Measurements from ENCODE around the gene SAMD13. TPM values are rescaled to one million over a fixed set of nuclear protein-coding genes. Genes with fewer than 3 reads are reported as not detected.

SAMD13 gene
- total RNA-seq, 4 donors from 2014 or later = 0.35 to 2.0 (median 1.3) TPM; not detected in 1

- no peaks in the 10 kb centered on the region for H3K9me3 ChIP-seq
- peaks cover 0 to 14% (median 3%) of the 10 kb centered on the region in 3 donors for H3K4me1 ChIP-seq
- WGBS, 2 donors = 45 to 68% methylated on average over 2 of the region's 2 CpGs
- H3K4me3 ChIP-seq = no peak overlapping the region
- TF ChIP-seq POLR2A (IDR thresholded peaks at IDR 0.05) = no peak
- TF ChIP-seq, protein P1, sequence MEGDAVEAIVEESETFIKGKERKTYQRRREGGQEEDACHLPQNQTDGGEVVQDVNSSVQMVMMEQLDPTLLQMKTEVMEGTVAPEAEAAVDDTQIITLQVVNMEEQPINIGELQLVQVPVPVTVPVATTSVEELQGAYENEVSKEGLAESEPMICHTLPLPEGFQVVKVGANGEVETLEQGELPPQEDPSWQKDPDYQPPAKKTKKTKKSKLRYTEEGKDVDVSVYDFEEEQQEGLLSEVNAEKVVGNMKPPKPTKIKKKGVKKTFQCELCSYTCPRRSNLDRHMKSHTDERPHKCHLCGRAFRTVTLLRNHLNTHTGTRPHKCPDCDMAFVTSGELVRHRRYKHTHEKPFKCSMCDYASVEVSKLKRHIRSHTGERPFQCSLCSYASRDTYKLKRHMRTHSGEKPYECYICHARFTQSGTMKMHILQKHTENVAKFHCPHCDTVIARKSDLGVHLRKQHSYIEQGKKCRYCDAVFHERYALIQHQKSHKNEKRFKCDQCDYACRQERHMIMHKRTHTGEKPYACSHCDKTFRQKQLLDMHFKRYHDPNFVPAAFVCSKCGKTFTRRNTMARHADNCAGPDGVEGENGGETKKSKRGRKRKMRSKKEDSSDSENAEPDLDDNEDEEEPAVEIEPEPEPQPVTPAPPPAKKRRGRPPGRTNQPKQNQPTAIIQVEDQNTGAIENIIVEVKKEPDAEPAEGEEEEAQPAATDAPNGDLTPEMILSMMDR (IDR thresholded peaks at IDR 0.05) = no peak
- H3K36me3 ChIP-seq = no peaks in the 10 kb centered on the region
- DNase-seq = no peak
- intact Hi-C loops (cut with DNase I) = no loop called here
- no peaks in the 10 kb centered on the region for H3K27me3 ChIP-seq
- H3K27ac ChIP-seq = no peak overlapping the region
These were observed 43.9 kb upstream of the SAMD13 start for GRCh38 chr1:84257617-84258016.

DNA sequence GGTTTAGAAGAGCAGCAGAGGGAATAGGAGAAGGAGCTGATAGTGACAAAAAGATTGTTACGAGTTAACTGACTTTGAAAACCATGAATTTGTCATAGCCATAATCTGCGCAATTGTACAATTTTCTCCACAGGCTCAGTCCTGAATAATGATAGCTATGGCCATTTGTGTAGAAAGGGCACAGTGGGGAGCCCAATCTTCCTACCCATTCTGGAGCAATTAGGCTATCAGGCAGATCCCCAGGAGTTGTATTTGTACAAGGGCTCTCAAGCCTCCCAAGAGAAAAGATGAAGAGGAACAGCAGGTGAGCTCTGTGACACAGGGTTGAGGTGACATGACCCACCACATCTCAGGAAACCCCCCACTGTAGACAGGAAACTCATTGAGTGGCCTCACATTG, 42.1 kb upstream of the SAMD13 start:
- no peaks in the 10 kb centered on the region for H3K36me3 ChIP-seq
- no peak overlapping the region for H3K27ac ChIP-seq
- TF ChIP-seq, protein P1 (IDR thresholded peaks at IDR 0.05) = no peak
- TF ChIP-seq POLR2A (IDR thresholded peaks at IDR 0.05) = no peak
- H3K4me1 ChIP-seq = peaks cover 0 to 3% (median 0%) of the 10 kb centered on the region in 3 donors
- no peak overlapping the region for H3K4me3 ChIP-seq
- no peak for DNase-seq
- no peaks in the 10 kb centered on the region for H3K9me3 ChIP-seq
- 85 to 92% methylated on average over 2 of the region's 2 CpGs for WGBS, 2 donors
- intact Hi-C loops (cut with DNase I) = no loop called here
- no peaks in the 10 kb centered on the region for H3K27me3 ChIP-seq

DNA sequence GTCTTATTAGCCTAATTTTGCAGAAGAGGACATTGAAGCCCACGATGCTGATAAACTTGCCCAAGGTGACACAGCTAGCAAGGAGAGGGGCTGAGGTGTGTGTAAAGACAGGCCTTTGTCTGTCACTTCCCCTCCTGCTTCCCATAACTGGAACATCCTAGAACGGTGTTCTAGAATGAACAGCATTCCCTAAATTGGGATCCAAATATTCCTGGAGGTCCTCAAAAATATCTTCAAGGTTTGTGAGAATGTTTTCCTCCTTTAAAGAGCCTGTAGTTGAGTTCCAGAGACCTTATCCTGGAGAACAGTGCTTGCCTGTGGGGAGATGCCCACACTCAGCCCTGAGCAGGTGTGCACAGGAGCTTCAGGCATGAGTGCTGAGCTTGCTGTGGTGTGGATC, 41.5 kb upstream of the SAMD13 start:
- Histone ChIP-seq H3K4me1 (no peaks in the 10 kb centered on the region), H3K4me3 (no peak overlapping the region), H3K36me3 (no peaks in the 10 kb centered on the region), H3K9me3 (no peaks in the 10 kb centered on the region), H3K27me3 (no peaks in the 10 kb centered on the region), H3K27ac (no peak overlapping the region)
- intact Hi-C loops (cut with DNase I) = no loop called here
- TF ChIP-seq POLR2A (IDR thresholded peaks at IDR 0.05) = no peak
- TF ChIP-seq, protein P1 (IDR thresholded peaks at IDR 0.05) = no peak
- DNase-seq = no peak
- 78 to 93% methylated on average over 2 of the region's 2 CpGs for WGBS, 2 donors

GRCh38 chr1:84260852-84261518, 40.5 kb upstream of the SAMD13 start:
- no peak overlapping the region for H3K4me3 ChIP-seq
- intact Hi-C loops (cut with DNase I) = no loop called here
- no peak overlapping the region for H3K27ac ChIP-seq
- DNase-seq = no peak
- no peaks in the 10 kb centered on the region for H3K27me3 ChIP-seq
- no peaks in the 10 kb centered on the region for H3K4me1 ChIP-seq
- 40 to 55% methylated on average over 3 of the region's 3 CpGs for WGBS, 2 donors
- no peaks in the 10 kb centered on the region for H3K9me3 ChIP-seq
- TF ChIP-seq, protein P1 (IDR thresholded peaks at IDR 0.05) = no peak
- no peaks in the 10 kb centered on the region for H3K36me3 ChIP-seq

DNA sequence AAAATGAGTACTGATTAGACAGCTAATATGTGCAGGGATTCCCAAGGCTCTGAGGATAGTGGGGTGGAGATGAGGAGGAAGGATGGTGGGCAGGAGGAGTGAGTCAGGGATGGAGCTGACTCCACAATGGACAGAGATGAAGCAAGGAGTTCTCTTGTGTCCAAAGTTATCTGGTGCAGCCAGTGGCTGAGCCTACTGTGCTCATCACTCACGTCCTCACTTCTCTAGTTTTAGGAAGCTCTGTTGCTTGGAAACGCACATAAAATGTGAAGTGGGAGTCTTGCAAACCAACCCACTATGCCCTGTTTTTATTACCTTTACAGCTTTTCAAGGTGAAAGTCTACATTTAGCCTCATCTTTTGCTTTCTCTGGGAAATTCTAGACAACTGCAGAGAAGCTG, 36.5 kb upstream of the SAMD13 start:
- peaks cover 0 to 19% (median 0%) of the 10 kb centered on the region in 3 donors for H3K4me1 ChIP-seq
- no peak overlapping the region for H3K4me3 ChIP-seq
- H3K36me3 ChIP-seq = no peaks in the 10 kb centered on the region
- 75 to 84% methylated on average over 2 of the region's 2 CpGs for WGBS, 2 donors
- TF ChIP-seq POLR2A (IDR thresholded peaks at IDR 0.05) = no peak
- TF ChIP-seq, protein P1 (IDR thresholded peaks at IDR 0.05) = no peak
- no peaks in the 10 kb centered on the region for H3K27me3 ChIP-seq
- no peaks in the 10 kb centered on the region for H3K9me3 ChIP-seq
- intact Hi-C loops (cut with DNase I) = no loop called here
- DNase-seq = no peak
- no peak overlapping the region for H3K27ac ChIP-seq

Data from esophagus squamous epithelium (tissue), 5 donors.